ENCODE data around the gene DNAH11.
"Not testable (repeated sequence)": the region's sequence is repeated elsewhere in the genome, so short reads cannot be mapped to it uniquely, and the experiment has no call there.

The DNAH11 gene

GRCh38 chr7:21618706-21619105 is 75.9 kb downstream of the DNAH11 start:
- DNase-seq (ENCODE audit: low spot score) = no peak

GRCh38 chr7:21620054-21620453 is 77.2 kb downstream of the DNAH11 start:
- no peak for DNase-seq (ENCODE audit: low spot score)

- no peak for DNase-seq (ENCODE audit: low spot score)
Measured at GRCh38 chr7:21624320-21624719, 81.5 kb downstream of the DNAH11 start.

GRCh38 chr7:21636694-21637093 is 93.9 kb downstream of the DNAH11 start:
- no peak for DNase-seq (ENCODE audit: low spot score)

- no peak for DNase-seq (ENCODE audit: low spot score)
Measured at GRCh38 chr7:21639206-21639868, 96.5 kb downstream of the DNAH11 start.

GRCh38 chr7:21640105-21640504 is 97.3 kb downstream of the DNAH11 start:
- DNase-seq (ENCODE audit: low spot score) = no peak

GRCh38 chr7:21641546-21641945 is 98.7 kb downstream of the DNAH11 start:
- no peak for DNase-seq (ENCODE audit: low spot score)

- no peak for DNase-seq (ENCODE audit: low spot score)
Measured at GRCh38 chr7:21642422-21642821, 99.6 kb downstream of the DNAH11 start.

- DNase-seq (ENCODE audit: low spot score) = peak; percentile 8
Measured at GRCh38 chr7:21651697-21652096, 108.9 kb downstream of the DNAH11 start.

- no peak for DNase-seq (ENCODE audit: low spot score)
Measured at GRCh38 chr7:21653623-21654022, 110.8 kb downstream of the DNAH11 start.

GRCh38 chr7:21656081-21656480 is 113.2 kb downstream of the DNAH11 start:
- no peak for DNase-seq (ENCODE audit: low spot score)

- DNase-seq (ENCODE audit: low spot score) = no peak
Measured at GRCh38 chr7:21656796-21657195, 114.0 kb downstream of the DNAH11 start.

- no peak for DNase-seq (ENCODE audit: low spot score)
Measured at GRCh38 chr7:21670496-21670895, 127.7 kb downstream of the DNAH11 start.

- no peak for DNase-seq (ENCODE audit: low spot score)
Measured at GRCh38 chr7:21671859-21672258, 129.0 kb downstream of the DNAH11 start.

- DNase-seq (ENCODE audit: low spot score) = no peak
Measured at GRCh38 chr7:21675255-21675654, 132.4 kb downstream of the DNAH11 start.

GRCh38 chr7:21690705-21691104 is 147.9 kb downstream of the DNAH11 start:
- no peak for DNase-seq (ENCODE audit: low spot score)

- DNase-seq (ENCODE audit: low spot score) = not testable (repeated sequence)
Measured at GRCh38 chr7:21691146-21691545, 148.3 kb downstream of the DNAH11 start.

GRCh38 chr7:21700587-21700986 is 157.7 kb downstream of the DNAH11 start:
- DNase-seq (ENCODE audit: low spot score) = not testable (repeated sequence)

- no peak for DNase-seq (ENCODE audit: low spot score)
Measured at GRCh38 chr7:21702303-21702702, 159.5 kb downstream of the DNAH11 start.

- peak; percentile 2 for DNase-seq (ENCODE audit: low spot score)
Measured at GRCh38 chr7:21704359-21704758, 161.5 kb downstream of the DNAH11 start.

- DNase-seq (ENCODE audit: low spot score) = no peak
Measured at GRCh38 chr7:21706131-21706530, 163.3 kb downstream of the DNAH11 start.

- no peak for DNase-seq (ENCODE audit: low spot score)
Measured at GRCh38 chr7:21707566-21707965, 164.7 kb downstream of the DNAH11 start.

GRCh38 chr7:21708096-21708495 is 165.3 kb downstream of the DNAH11 start:
- no peak for DNase-seq (ENCODE audit: low spot score)

- DNase-seq (ENCODE audit: low spot score) = no peak
Measured at GRCh38 chr7:21717323-21717722, 174.5 kb downstream of the DNAH11 start.

All from RKO (cell line).